T-helper 1 cell treated with Interleukin-12 subunit alpha and Interleukin-12 subunit beta and Interleukin-4 antibody, amounts not matched to agents 30 ng/mL and 1 ng/mL, for 36 hours (primary cell): ENCODE measurements around the gene NFKBIE. TPM values are rescaled to one million over a fixed set of nuclear protein-coding genes. Genes with fewer than 3 reads are reported as not detected.

Source experiments
- intact Hi-C: fragments of 100-400 bp; cut with micrococcal nuclease; formaldehyde crosslinking; loops from one replicate; pipeline ENCODE4 v1.15.1; 2024
- total RNA-seq: library from RNA; stranded (reverse); gene quantifications from 2 replicates; pipeline ENCODE4 v1.2.3, GENCODE V29; 2022

Gene NFKBIE
- total RNA-seq, 1 donor from 2014 or later: 39.2 TPM

DNA sequence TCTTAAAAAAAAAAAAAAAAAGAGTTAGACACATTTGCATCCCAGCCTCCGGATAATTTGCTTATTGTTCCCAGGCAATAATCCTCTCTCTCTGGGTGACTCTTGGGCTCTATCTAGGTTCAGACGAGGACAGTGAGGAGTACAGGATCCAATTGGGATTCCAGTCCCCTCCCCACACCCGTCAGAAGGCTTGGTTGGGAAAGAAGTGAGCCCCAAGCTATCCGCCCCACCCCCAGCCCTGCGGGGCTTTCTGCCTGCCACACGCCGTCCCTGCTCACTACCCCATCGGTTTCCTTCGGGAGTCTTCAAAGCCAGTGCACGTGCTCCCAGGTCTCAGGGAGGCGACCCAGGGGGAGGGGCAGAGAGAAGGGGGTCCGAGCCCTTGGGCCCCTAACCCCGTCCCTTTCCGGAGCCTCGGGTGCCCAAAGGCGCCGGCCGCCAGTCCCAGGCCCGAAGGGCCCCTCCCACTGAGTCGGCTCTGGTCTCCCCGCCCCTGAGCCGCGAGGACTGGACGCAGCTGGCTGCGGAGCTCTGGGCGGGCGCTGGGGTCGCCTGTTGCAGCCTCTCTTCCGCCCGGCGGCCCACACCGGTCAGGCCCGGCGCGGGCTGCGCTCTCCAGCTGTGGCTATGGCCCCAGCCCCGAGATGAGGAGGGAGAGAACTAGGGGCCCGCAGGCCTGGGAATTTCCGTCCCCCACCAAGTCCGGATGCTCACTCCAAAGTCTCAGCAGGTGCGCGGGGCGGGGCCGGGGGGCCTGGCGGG lies 46.1 kb downstream of the NFKBIE start:
- intact Hi-C loops: no loop called here

DNA sequence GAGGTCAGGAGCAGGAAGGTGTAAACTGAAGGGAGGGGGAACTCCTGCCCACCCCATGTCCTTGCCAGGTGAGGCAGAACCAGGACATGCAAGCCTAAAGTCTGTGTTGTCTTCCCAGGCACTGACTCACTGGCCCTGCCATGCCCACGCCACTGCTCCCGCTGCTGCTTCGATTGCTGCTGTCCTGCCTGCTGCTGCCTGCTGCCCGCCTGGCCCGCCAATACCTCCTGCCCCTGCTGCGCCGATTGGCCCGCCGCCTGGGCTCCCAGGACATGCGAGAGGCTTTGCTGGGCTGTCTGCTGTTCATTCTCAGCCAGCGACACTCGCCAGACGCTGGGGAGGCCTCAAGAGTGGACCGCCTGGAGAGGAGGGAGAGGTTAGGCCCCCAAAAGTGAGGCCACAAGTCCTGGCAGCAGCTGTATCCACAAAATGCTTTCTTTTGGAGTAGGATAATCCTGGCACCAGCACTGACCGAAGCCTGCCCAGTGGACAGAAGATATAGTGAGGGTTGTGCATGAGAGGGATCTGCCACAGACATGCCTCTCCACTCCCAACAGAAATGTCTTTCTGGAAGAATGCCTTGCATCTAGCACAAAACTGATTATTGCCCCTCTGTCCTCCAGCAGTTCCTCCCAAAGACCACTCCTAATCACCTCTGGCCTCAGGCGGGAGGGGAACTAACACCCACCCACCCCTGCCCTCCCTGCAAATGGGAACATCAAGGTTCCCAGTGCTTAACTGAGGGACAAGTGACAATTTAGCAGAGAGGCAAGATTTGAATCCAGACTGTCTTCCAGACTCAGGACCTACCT lies 47.8 kb downstream of the NFKBIE start:
- intact Hi-C loops: no loop called here

DNA sequence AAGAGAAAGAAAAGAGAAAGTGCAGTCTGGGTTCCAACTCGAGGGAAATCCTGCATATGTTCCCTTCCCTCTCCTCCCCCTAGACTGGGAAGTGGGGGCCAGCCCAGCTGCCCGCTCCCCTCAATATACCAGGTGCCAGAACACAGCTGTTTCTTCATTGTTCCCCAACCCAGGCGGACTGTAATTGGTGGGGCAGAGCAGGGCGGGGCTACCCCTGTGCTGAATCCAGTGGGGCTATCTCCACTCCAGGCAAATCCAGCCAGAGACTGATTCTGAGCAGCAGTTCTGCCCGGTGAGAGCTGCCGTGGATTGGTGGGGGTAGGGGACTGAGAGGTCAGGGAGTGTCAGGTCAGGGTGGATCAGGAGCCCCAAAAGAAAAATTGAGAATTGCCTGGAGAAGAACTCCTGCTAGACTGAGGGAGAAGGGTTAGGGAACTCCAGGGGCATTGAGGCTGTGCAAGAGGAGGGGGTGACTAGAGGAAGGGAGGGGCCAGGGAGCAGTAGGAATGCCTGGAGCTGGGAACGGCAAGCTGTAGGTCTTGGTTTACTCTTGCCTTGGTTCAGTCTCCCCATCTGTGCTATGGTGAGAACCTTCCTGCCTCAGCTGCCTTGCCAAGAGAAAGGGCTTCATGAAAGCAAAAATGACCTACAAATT lies 48.5 kb downstream of the NFKBIE start, which contains the start of gene MYMX:
TSS of gene MYMX (plus strand) at position 250 of the 655 bp plus-strand sequence. CDS start 546 bp downstream, outside the sequence.
- intact Hi-C loops: no loop called here

DNA sequence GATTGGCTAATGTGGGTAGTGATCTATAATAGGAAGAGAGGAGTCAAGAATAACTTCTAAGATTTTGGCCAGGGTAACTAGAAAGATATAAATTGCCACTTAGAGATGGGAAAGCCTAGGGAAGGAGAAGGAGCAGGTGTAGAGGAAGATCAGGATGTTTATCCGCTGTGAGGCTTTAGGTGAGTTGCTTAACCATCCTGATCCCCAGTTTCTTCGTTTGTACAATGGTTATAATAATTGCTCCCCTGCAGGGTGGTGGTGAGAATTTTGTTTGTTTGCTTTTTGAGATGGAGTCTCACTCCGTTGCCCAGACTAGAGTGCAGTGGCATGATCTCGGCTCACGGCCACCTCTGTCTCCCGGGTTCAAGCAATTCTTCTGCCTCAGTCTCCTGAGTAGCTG lies 51.0 kb downstream of the NFKBIE start:
- intact Hi-C loops: no loop called here

DNA sequence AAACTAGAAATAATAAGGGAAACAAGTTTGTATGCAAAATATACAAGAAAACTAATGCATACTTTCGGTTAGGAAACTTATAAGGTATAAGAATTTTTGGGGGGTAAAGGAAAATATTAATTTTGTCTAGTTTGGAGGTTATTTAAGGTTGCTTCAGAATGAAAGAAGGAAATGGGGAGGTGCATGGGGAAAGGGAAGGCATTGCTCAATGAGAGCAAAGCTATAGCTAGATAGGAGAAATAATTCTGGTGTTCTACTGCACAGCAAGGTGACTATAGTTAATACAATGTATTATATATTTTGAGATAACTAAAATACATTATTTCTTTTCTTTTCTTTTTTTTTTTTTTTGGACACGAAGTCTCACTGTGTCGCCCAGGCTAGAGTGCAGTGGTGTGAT lies 54.1 kb downstream of the NFKBIE start:
- intact Hi-C loops: no loop called here

Other genes starting within 250 kb of the NFKBIE start
- 53.9 and 54.6 TPM in 2 replicates for gene MRPL14, start 138.1 kb downstream of the NFKBIE start, total RNA-seq
- gene TMEM63B, start 138.0 kb downstream of the NFKBIE start, total RNA-seq: 13.8 and 14.5 TPM in 2 replicates
- gene CAPN11, start 106.7 kb downstream of the NFKBIE start, total RNA-seq: not detected in 2 replicates
- gene MYMX, start 48.6 kb downstream of the NFKBIE start, total RNA-seq: not detected in 2 replicates
- 33.5 and 39.7 TPM in 2 replicates for gene SLC29A1, start 42.0 kb downstream of the NFKBIE start, total RNA-seq
- 762 and 772 TPM in 2 replicates for gene HSP90AB1, start 18.4 kb downstream of the NFKBIE start, total RNA-seq
- 31.6 and 34.6 TPM in 2 replicates for gene SLC35B2, start 8.0 kb downstream of the NFKBIE start, total RNA-seq
- not detected in 2 replicates for gene TMEM151B, start 4.9 kb upstream of the NFKBIE start, total RNA-seq
- 19.8 and 20.0 TPM in 2 replicates for gene AARS2, start 47.8 kb upstream of the NFKBIE start, total RNA-seq
- not detected in 2 replicates for gene SPATS1, start 77.1 kb upstream of the NFKBIE start, total RNA-seq
- 24.1 and 26.6 TPM in 2 replicates for gene CDC5L, start 122.2 kb upstream of the NFKBIE start, total RNA-seq